HEK293 (cell line): ENCODE data around the gene CSTPP1.

Source experiments
- CTCF ChIA-PET: fragments of 350-600 bp; formaldehyde crosslinking; extraction: SDS; loops from one replicate; lab custom pipeline; 2021; ENCODE audit warnings: antibody characterized with exemption; lab: Yijun Ruan, JAX
- POLR2A ChIA-PET: fragments of 300-600 bp; formaldehyde crosslinking; extraction: SDS; loops from one replicate; lab custom pipeline; 2020; ENCODE audit warnings: antibody characterized with exemption, inconsistent platforms; lab: Yijun Ruan, JAX
- H3K27ac ChIP-seq: fragments of 200-500 bp; sonication (Bioruptor generic); 2 replicates; pipeline ENCODE4 v1.5.1; 2014; ENCODE audit warnings: low read depth, low read length, control low read depth, inconsistent platforms; ENCODE audit errors: extremely low read depth
- H3K36me3 ChIP-seq, 2 experiments: fragments of 200-500 bp in 1 of 2; sonication (Bioruptor generic) in 1 of 2; 1 replicate in 1 of 2; 2 replicates in 1 of 2; pipeline ENCODE4 v1.5.1; 2014 to 2017; ENCODE audit warnings: inconsistent platforms in 2 of 2, low read length in 2 of 2; ENCODE audit not compliant: control insufficient read depth in 2 of 2, insufficient read depth in 1 of 2
- H3K4me1 ChIP-seq: fragments of 200-500 bp; sonication (Bioruptor generic); 2 replicates; pipeline ENCODE4 v1.5.1; 2014; ENCODE audit warnings: mild to moderate bottlenecking, low read length, inconsistent platforms; ENCODE audit not compliant: control insufficient read depth, insufficient read depth
- H3K4me3 ChIP-seq: 2 replicates; pipeline ENCODE4 v1.5.1; 2011; ENCODE audit warnings: low read depth, mild to moderate bottlenecking, control low read depth, low read length, moderate library complexity
- H3K9me3 ChIP-seq: fragments of 200-500 bp; sonication (Bioruptor generic); 2 replicates; pipeline ENCODE4 v1.5.1; 2014; ENCODE audit warnings: low read depth, low read length, inconsistent platforms; ENCODE audit not compliant: control insufficient read depth, insufficient read depth
- GLI2 ChIP-seq: fragments of 450-650 bp; formaldehyde crosslinking; IDR thresholded peaks from 2 replicates; pipeline ENCODE4; 2017; ENCODE audit warnings: missing biosample characterization, missing genetic modification characterization, low read depth, borderline replicate concordance
- GLIS2 ChIP-seq: fragments of 450-650 bp; formaldehyde crosslinking; IDR thresholded peaks from 2 replicates; pipeline ENCODE4 v1.5.1; 2016; ENCODE audit warnings: missing biosample characterization, missing genetic modification characterization
- INSM2 ChIP-seq: fragments of 450-650 bp; formaldehyde crosslinking; IDR thresholded peaks from 2 replicates; pipeline ENCODE4 v1.5.1; 2016; ENCODE audit warnings: missing biosample characterization, missing genetic modification characterization
- KLF9 ChIP-seq: fragments of 450-650 bp; formaldehyde crosslinking; IDR thresholded peaks from 2 replicates; pipeline ENCODE4 v1.5.1; 2016; ENCODE audit warnings: missing biosample characterization, missing genetic modification characterization, low read depth
- PRDM10 ChIP-seq: fragments of 450-650 bp; formaldehyde crosslinking; IDR thresholded peaks from 2 replicates; pipeline ENCODE4 v1.5.1; 2016; ENCODE audit warnings: missing biosample characterization, missing genetic modification characterization
- ZBTB20 ChIP-seq: fragments of 450-650 bp; formaldehyde crosslinking; IDR thresholded peaks from 2 replicates; pipeline ENCODE4 v1.5.1; 2016; ENCODE audit warnings: missing biosample characterization, missing genetic modification characterization
- ZBTB26 ChIP-seq: fragments of 450-650 bp; formaldehyde crosslinking; optimal IDR thresholded peaks from 2 replicates; pipeline ENCODE3; 2016; ENCODE audit warnings: missing biosample characterization, mild to moderate bottlenecking, missing genetic modification characterization
- ZBTB48 ChIP-seq: fragments of 450-650 bp; formaldehyde crosslinking; IDR thresholded peaks from 2 replicates; pipeline ENCODE4 v1.5.1; 2016; ENCODE audit warnings: missing biosample characterization, missing genetic modification characterization
- ZIC2 ChIP-seq: fragments of 450-650 bp; formaldehyde crosslinking; IDR thresholded peaks from 2 replicates; pipeline ENCODE4 v1.5.1; 2016; ENCODE audit warnings: missing biosample characterization, missing genetic modification characterization
- ZNF121 ChIP-seq: fragments of 450-650 bp; formaldehyde crosslinking; IDR thresholded peaks from 2 replicates; pipeline ENCODE4 v1.5.1; 2016; ENCODE audit warnings: missing biosample characterization, missing genetic modification characterization
- ZNF132 ChIP-seq: fragments of 450-650 bp; formaldehyde crosslinking; IDR thresholded peaks from 2 replicates; pipeline ENCODE4 v1.5.1; 2017; ENCODE audit warnings: missing biosample characterization, missing genetic modification characterization, borderline replicate concordance
- ZNF335 ChIP-seq: fragments of 450-650 bp; formaldehyde crosslinking; conservative IDR thresholded peaks from 2 replicates; pipeline ENCODE4 v1.5.1; 2016; ENCODE audit warnings: missing biosample characterization, missing genetic modification characterization
- ZNF423 ChIP-seq: fragments of 450-650 bp; formaldehyde crosslinking; IDR thresholded peaks from 2 replicates; pipeline ENCODE4 v1.5.1; 2016; ENCODE audit warnings: missing biosample characterization, missing genetic modification characterization
- ZNF514 ChIP-seq: fragments of 450-650 bp; formaldehyde crosslinking; IDR thresholded peaks from 2 replicates; pipeline ENCODE4 v1.5.1; 2016; ENCODE audit warnings: missing biosample characterization, missing genetic modification characterization
- ZNF558 ChIP-seq: fragments of 450-650 bp; formaldehyde crosslinking; IDR thresholded peaks from 2 replicates; pipeline ENCODE4 v1.5.1; 2016; ENCODE audit warnings: missing biosample characterization, missing genetic modification characterization
- ZNF664 ChIP-seq: fragments of 450-650 bp; formaldehyde crosslinking; IDR thresholded peaks from 2 replicates; pipeline ENCODE4 v1.5.1; 2016; ENCODE audit warnings: missing biosample characterization, missing genetic modification characterization
- ZXDB ChIP-seq: fragments of 450-650 bp; formaldehyde crosslinking; IDR thresholded peaks from 2 replicates; pipeline ENCODE4 v1.5.1; 2016; ENCODE audit warnings: missing biosample characterization, missing genetic modification characterization
- TF ChIP-seq, protein P1 (sequence below): fragments of 450-650 bp; formaldehyde crosslinking; IDR thresholded peaks from 2 replicates; pipeline ENCODE4 v1.5.1; 2016; ENCODE audit warnings: missing biosample characterization, missing genetic modification characterization
- TF ChIP-seq, protein P2 (sequence below): fragments of 450-650 bp; formaldehyde crosslinking; IDR thresholded peaks from 2 replicates; pipeline ENCODE4 v1.5.1; 2016; ENCODE audit warnings: missing biosample characterization, missing genetic modification characterization
- TF ChIP-seq, protein P3 (sequence below): fragments of 450-650 bp; formaldehyde crosslinking; IDR thresholded peaks from 2 replicates; pipeline ENCODE4 v1.5.1; 2016; ENCODE audit warnings: missing biosample characterization, missing genetic modification characterization
- TF ChIP-seq, protein P4 (sequence below): fragments of 450-650 bp; formaldehyde crosslinking; IDR thresholded peaks from 2 replicates; pipeline ENCODE4 v1.5.1; 2016; ENCODE audit warnings: missing biosample characterization, missing genetic modification characterization

Gene CSTPP1

DNA sequence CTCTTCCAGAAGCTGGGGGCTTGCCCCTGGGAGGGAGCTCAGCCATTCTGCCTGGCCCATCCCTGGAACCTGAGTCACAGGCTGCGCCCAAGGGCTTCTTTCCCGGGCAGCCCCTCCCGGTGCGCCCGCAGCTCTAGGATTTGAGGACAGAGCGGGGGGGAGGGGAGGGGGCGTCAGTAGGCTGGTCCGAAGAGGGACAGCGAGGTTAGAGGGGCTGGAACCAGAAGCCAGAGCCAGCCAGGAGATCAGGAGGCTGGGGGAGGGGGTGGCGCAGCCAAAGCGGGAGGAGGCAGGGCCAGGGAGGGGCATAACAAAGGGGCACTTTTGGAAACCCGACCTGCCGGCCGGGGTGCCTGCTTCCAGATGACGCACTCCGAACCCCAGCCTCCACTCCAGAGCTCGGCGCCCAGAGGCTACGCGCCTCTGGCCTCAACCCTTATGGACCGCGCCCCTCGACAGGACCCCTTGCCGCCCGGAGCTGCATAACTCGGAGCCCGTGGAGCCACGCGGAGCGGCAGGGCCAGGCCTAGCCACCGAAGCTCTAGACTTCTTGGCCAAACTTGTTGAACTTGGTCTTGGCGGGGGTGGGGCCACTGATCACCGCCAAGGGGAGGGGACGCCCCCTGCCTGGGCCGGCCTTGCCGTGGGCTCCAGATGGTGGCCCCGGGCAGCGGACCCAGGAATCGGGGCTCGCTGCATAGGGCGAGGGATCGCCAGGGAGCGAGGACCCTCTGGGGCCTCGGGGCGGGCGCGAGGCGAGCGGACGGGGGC lies 248.9 kb downstream of the CSTPP1 start (continued):
- TF ChIP-seq PRDM10 (tag by site-specific recombination) (peak; percentile 85), ZIC2 (tag by site-specific recombination) (peak; percentile 67), ZNF335 (tag by site-specific recombination) (peak; percentile 90), GLIS2 (tag by site-specific recombination) (peak; percentile 75), KLF9 (tag by site-specific recombination) (0 out of 2 replicates have a peak, but pooled peaks have one; percentile 20), ZNF664 (tag by site-specific recombination) (no peak)
- TF ChIP-seq, protein P1, sequence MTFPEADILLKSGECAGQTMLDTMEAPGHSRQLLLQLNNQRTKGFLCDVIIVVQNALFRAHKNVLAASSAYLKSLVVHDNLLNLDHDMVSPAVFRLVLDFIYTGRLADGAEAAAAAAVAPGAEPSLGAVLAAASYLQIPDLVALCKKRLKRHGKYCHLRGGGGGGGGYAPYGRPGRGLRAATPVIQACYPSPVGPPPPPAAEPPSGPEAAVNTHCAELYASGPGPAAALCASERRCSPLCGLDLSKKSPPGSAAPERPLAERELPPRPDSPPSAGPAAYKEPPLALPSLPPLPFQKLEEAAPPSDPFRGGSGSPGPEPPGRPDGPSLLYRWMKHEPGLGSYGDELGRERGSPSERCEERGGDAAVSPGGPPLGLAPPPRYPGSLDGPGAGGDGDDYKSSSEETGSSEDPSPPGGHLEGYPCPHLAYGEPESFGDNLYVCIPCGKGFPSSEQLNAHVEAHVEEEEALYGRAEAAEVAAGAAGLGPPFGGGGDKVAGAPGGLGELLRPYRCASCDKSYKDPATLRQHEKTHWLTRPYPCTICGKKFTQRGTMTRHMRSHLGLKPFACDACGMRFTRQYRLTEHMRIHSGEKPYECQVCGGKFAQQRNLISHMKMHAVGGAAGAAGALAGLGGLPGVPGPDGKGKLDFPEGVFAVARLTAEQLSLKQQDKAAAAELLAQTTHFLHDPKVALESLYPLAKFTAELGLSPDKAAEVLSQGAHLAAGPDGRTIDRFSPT (tag by site-specific recombination): peak; percentile 51
- TF ChIP-seq, protein P2, sequence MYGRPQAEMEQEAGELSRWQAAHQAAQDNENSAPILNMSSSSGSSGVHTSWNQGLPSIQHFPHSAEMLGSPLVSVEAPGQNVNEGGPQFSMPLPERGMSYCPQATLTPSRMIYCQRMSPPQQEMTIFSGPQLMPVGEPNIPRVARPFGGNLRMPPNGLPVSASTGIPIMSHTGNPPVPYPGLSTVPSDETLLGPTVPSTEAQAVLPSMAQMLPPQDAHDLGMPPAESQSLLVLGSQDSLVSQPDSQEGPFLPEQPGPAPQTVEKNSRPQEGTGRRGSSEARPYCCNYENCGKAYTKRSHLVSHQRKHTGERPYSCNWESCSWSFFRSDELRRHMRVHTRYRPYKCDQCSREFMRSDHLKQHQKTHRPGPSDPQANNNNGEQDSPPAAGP: peak; percentile 75
- TF ChIP-seq, protein P3, sequence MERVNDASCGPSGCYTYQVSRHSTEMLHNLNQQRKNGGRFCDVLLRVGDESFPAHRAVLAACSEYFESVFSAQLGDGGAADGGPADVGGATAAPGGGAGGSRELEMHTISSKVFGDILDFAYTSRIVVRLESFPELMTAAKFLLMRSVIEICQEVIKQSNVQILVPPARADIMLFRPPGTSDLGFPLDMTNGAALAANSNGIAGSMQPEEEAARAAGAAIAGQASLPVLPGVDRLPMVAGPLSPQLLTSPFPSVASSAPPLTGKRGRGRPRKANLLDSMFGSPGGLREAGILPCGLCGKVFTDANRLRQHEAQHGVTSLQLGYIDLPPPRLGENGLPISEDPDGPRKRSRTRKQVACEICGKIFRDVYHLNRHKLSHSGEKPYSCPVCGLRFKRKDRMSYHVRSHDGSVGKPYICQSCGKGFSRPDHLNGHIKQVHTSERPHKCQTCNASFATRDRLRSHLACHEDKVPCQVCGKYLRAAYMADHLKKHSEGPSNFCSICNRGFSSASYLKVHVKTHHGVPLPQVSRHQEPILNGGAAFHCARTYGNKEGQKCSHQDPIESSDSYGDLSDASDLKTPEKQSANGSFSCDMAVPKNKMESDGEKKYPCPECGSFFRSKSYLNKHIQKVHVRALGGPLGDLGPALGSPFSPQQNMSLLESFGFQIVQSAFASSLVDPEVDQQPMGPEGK: peak; percentile 66
- TF ChIP-seq, protein P4, sequence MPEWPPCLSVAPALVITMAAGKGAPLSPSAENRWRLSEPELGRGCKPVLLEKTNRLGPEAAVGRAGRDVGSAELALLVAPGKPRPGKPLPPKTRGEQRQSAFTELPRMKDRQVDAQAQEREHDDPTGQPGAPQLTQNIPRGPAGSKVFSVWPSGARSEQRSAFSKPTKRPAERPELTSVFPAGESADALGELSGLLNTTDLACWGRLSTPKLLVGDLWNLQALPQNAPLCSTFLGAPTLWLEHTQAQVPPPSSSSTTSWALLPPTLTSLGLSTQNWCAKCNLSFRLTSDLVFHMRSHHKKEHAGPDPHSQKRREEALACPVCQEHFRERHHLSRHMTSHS (tag by site-specific recombination): no peak
- TF ChIP-seq, all 188 proteins: peak for 28

DNA sequence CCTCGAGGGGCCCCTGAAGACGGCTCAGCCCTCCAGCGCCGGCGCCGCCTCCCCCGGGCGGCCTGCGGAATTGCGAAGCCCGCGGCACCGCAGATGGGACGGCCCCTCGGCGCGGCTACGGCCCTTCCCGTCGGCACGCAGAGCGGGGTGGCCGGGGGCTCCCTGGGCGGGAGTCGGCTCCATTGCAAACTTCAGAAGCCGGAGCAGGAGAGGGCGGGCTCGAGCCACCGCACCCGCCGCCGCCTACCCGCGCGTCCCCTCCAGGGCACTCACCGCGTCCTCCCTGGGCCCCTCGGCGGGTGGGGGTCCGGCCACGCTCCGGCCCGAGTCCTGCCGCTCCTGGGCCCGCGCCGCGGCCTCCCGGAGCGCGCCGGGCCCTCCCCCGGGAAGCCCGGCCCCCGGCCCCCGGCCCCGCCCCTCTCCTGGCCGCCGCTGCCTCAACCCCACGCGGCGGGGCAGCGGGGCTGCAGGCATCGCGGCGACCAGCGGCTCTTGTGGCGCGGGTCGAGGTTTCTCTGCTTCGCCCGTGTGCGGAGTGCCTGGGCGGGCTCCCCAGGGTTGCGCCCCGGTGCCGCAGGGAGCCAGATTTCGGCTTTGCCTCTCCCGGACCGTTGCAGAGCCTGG lies 249.6 kb downstream of the CSTPP1 start, which contains the start of gene PACSIN3:
TSS of gene PACSIN3 (minus strand) at position 359 of the 624 bp plus-strand sequence. CDS start 3,707 bp downstream, outside the sequence.
- Histone ChIP-seq H3K4me1 (peaks cover 9% of the 10 kb centered on the region), H3K9me3 (no peaks in the 10 kb centered on the region), H3K36me3 (peaks cover 0 to 16% of the 10 kb centered on the region in 2 experiments; a peak in 2 of 3 replicates), H3K27ac (peak within 1 kb of the TSS; percentile 72; the same call in 1 of the 2 replicates), H3K4me3 (peak within 1 kb of the TSS; percentile 73)
- ChIA-PET POLR2A (interaction anchor here (0.6 to 2.8 kb wide), 5 partner anchors 23 to 508 kb away, joined by 3 to 46 read pairs (median 4); partner anchors contain the start of gene DDB2), CTCF (interaction anchor here (0.7 to 3.8 kb wide), 5 partner anchors 8 to 537 kb away, joined by 3 to 18 read pairs (median 3); partner anchors contain the start of genes ACP2 and ARFGAP2)
- TF ChIP-seq ZXDB (tag by site-specific recombination) (no peak), ZNF132 (tag by site-specific recombination) (no peak), ZNF514 (tag by site-specific recombination) (no peak), ZNF423 (tag by site-specific recombination) (no peak), ZBTB48 (no peak; the same call in none of the 2 replicates), ZBTB20 (tag by site-specific recombination) (peak; percentile 11; the same call in 1 of the 2 replicates), INSM2 (tag by site-specific recombination) (no peak), ZNF121 (tag by site-specific recombination) (no peak), ZNF558 (no peak), GLI2 (tag by site-specific recombination) (no peak), ZIC2 (tag by site-specific recombination) (peak; percentile 66; the same call in 1 of the 2 replicates), ZBTB26 (tag by site-specific recombination) (peak; percentile 63)
